Osteoblast (primary cell): ENCODE measurements around the gene MINDY3. TPM values are rescaled to one million over a fixed set of nuclear protein-coding genes. Genes with fewer than 3 reads are reported as not detected.

Source experiments
- DNase-seq: peaks from one replicate; pipeline ENCODE4 v3.0.0; 2011; ENCODE audit warnings: low spot score, mixed read lengths; ENCODE audit not compliant: insufficient read length; ENCODE audit errors: missing footprints
- H2AFZ ChIP-seq: 2 replicates; pipeline ENCODE4 v1.6.0; 2011; ENCODE audit warnings: mild to moderate bottlenecking, low read length
- H3K27ac ChIP-seq: 2 replicates; pipeline ENCODE4 v1.5.1; 2011; ENCODE audit warnings: mild to moderate bottlenecking, low read depth, low read length, moderate library complexity
- H3K27me3 ChIP-seq: 2 replicates; pipeline ENCODE4 v1.6.0; 2012; ENCODE audit warnings: mild to moderate bottlenecking, control low read depth, inconsistent platforms, low read length, moderate library complexity; ENCODE audit not compliant: insufficient read depth
- H3K36me3 ChIP-seq: 2 replicates; pipeline ENCODE4 v1.5.1; 2011; ENCODE audit warnings: mild to moderate bottlenecking, low read length, control low read depth, moderate library complexity; ENCODE audit not compliant: insufficient read depth
- H3K4me1 ChIP-seq: 2 replicates; pipeline ENCODE4 v1.5.1; 2011; ENCODE audit warnings: mild to moderate bottlenecking, low read length, control low read depth, moderate library complexity; ENCODE audit not compliant: insufficient read depth
- H3K4me2 ChIP-seq: 2 replicates; pipeline ENCODE4 v1.6.0; 2011; ENCODE audit warnings: mild to moderate bottlenecking, low read length; ENCODE audit not compliant: insufficient read depth
- H3K4me3 ChIP-seq: fragments of 200-600 bp; sonication (generic); 3 replicates; pipeline ENCODE4 v1.5.1; 2012; ENCODE audit warnings: mild to moderate bottlenecking, low read length, inconsistent platforms; ENCODE audit not compliant: insufficient read depth
- H3K79me2 ChIP-seq: 2 replicates; pipeline ENCODE4 v1.6.0; 2012; ENCODE audit warnings: mild to moderate bottlenecking, low read length, control low read depth, inconsistent platforms; ENCODE audit not compliant: insufficient read depth
- H3K9me3 ChIP-seq: 2 replicates; pipeline ENCODE4 v1.5.1; 2011; ENCODE audit warnings: low read depth, low read length, control low read depth
- H4K20me1 ChIP-seq: 2 replicates; pipeline ENCODE4 v1.6.0; 2012; ENCODE audit warnings: mild to moderate bottlenecking, low read length, control low read depth; ENCODE audit not compliant: insufficient read depth
- CTCF ChIP-seq: IDR thresholded peaks from 2 replicates; pipeline ENCODE4 v1.5.1; 2011; ENCODE audit warnings: mild to moderate bottlenecking, low read depth, low read length, moderate library complexity; ENCODE audit errors: extremely low read depth
- total RNA-seq: library from RNA; depleted of rRNA; stranded (reverse); fragments of >200 nt; gene quantifications from 2 replicates; pipeline ENCODE4 v1.2.3, GENCODE V29; 2012

The MINDY3 gene
- total RNA-seq, 1 donor, result 36.6 TPM

GRCh38 chr10:15797346-15797745 is 63.0 kb downstream of the MINDY3 start:
- Histone ChIP-seq H3K9me3 (no peaks in the 10 kb centered on the region), H3K27me3 (no peaks in the 10 kb centered on the region), H3K36me3 (peaks cover 2% of the 10 kb centered on the region), H3K4me1 (peaks cover under 1% of the 10 kb centered on the region), H3K4me3 (no peak overlapping the region), H3K4me2 (no peak overlapping the region), H3K79me2 (no peaks in the 10 kb centered on the region), H3K27ac (no peak overlapping the region), H2AFZ (no peak overlapping the region), H4K20me1 (no peaks in the 10 kb centered on the region)
- DNase-seq, result no peak
- no peak for TF ChIP-seq CTCF

GRCh38 chr10:15796762-15797161 is 63.5 kb downstream of the MINDY3 start:
- Histone ChIP-seq H4K20me1 (no peaks in the 10 kb centered on the region), H3K4me2 (no peak overlapping the region), H2AFZ (no peak overlapping the region), H3K36me3 (peaks cover 2% of the 10 kb centered on the region), H3K79me2 (no peaks in the 10 kb centered on the region), H3K4me3 (no peak overlapping the region), H3K27ac (no peak overlapping the region), H3K27me3 (no peaks in the 10 kb centered on the region), H3K4me1 (peaks cover 6% of the 10 kb centered on the region), H3K9me3 (no peaks in the 10 kb centered on the region)
- no peak for TF ChIP-seq CTCF
- no peak for DNase-seq

GRCh38 chr10:15796098-15796759 is 64.1 kb downstream of the MINDY3 start:
- no peaks in the 10 kb centered on the region for H3K27me3 ChIP-seq
- no peak overlapping the region for H3K4me3 ChIP-seq
- H3K36me3 ChIP-seq, result peaks cover 2% of the 10 kb centered on the region
- TF ChIP-seq CTCF, result no peak
- no peak for DNase-seq
- H3K79me2 ChIP-seq, result no peaks in the 10 kb centered on the region
- H3K4me1 ChIP-seq, result peaks cover 11% of the 10 kb centered on the region
- H2AFZ ChIP-seq, result no peak overlapping the region
- no peaks in the 10 kb centered on the region for H4K20me1 ChIP-seq
- no peaks in the 10 kb centered on the region for H3K9me3 ChIP-seq
- no peak overlapping the region for H3K27ac ChIP-seq
- H3K4me2 ChIP-seq, result no peak overlapping the region

- Histone ChIP-seq H3K9me3 (no peaks in the 10 kb centered on the region), H3K4me3 (no peak overlapping the region), H3K27me3 (no peaks in the 10 kb centered on the region), H4K20me1 (no peaks in the 10 kb centered on the region), H3K79me2 (no peaks in the 10 kb centered on the region), H3K4me1 (peaks cover 15% of the 10 kb centered on the region), H3K4me2 (no peak overlapping the region), H3K27ac (no peak overlapping the region), H2AFZ (no peak overlapping the region), H3K36me3 (peaks cover 2% of the 10 kb centered on the region)
- TF ChIP-seq CTCF, result no peak
- DNase-seq, result no peak
Measured at GRCh38 chr10:15795036-15795792, 65.1 kb downstream of the MINDY3 start.
